H9 (cell line): ENCODE results near the gene CFAP77. TPM values are rescaled to one million over a fixed set of nuclear protein-coding genes. Genes with fewer than 3 reads are reported as not detected.

ENCODE experiments used
- DNase-seq: peaks from one replicate; pipeline ENCODE4 v3.0.0-alpha.2; 2017
- H2AFZ ChIP-seq: one replicate; pipeline ENCODE4 v1.6.1; 2013; ENCODE audit warnings: mild to moderate bottlenecking, low read length, control low read depth, moderate library complexity
- H2AK5ac ChIP-seq: 2 replicates; pipeline ENCODE4 v1.6.1; 2013; ENCODE audit warnings: low read length, control low read depth, mixed read lengths; ENCODE audit not compliant: insufficient read length
- H2BK120ac ChIP-seq: one replicate; pipeline ENCODE4 v1.6.1; 2013; ENCODE audit warnings: low read depth, mild to moderate bottlenecking, low read length, control low read depth, inconsistent platforms; ENCODE audit not compliant: poor library complexity, severe bottlenecking
- H2BK12ac ChIP-seq: 2 replicates; pipeline ENCODE4 v1.6.1; 2013; ENCODE audit warnings: low read length, control low read depth, mixed read lengths, low read depth; ENCODE audit not compliant: insufficient read length
- H2BK15ac ChIP-seq: 2 replicates; pipeline ENCODE4 v1.6.1; 2013; ENCODE audit warnings: low read depth, low read length, control low read depth
- H2BK20ac ChIP-seq: one replicate; pipeline ENCODE4 v1.6.1; 2013; ENCODE audit warnings: low read depth, mild to moderate bottlenecking, low read length, control low read depth, inconsistent platforms; ENCODE audit not compliant: poor library complexity, severe bottlenecking
- H2BK5ac ChIP-seq: 2 replicates; pipeline ENCODE4 v1.6.1; 2013; ENCODE audit warnings: low read length, control low read depth, mixed read lengths; ENCODE audit not compliant: insufficient read length
- H3K14ac ChIP-seq: 2 replicates; pipeline ENCODE4 v1.6.1; 2013; ENCODE audit warnings: low read length, control low read depth; ENCODE audit not compliant: insufficient read depth
- H3K18ac ChIP-seq: 2 replicates; pipeline ENCODE4 v1.6.1; 2013; ENCODE audit warnings: low read depth, mild to moderate bottlenecking, mixed read lengths, low read length, control low read depth; ENCODE audit not compliant: insufficient read length
- H3K23ac ChIP-seq: 2 replicates; pipeline ENCODE4 v1.6.1; 2013; ENCODE audit warnings: low read length, control low read depth, mixed read lengths, low read depth; ENCODE audit not compliant: insufficient read length
- H3K23me2 ChIP-seq: 2 replicates; pipeline ENCODE4 v1.6.1; 2013; ENCODE audit warnings: low read depth, mild to moderate bottlenecking, mixed read lengths, low read length, control low read depth; ENCODE audit not compliant: insufficient read length, poor library complexity, severe bottlenecking
- H3K27ac ChIP-seq: 2 replicates; pipeline ENCODE4 v1.5.1; 2013; ENCODE audit warnings: low read length, control low read depth, mixed read lengths, low read depth; ENCODE audit not compliant: insufficient read length
- H3K27me3 ChIP-seq: 2 replicates; pipeline ENCODE4 v1.6.1; 2013; ENCODE audit warnings: low read length, control low read depth, inconsistent platforms; ENCODE audit not compliant: insufficient read depth
- H3K4ac ChIP-seq: 2 replicates; pipeline ENCODE4 v1.6.1; 2013; ENCODE audit warnings: low read depth, mild to moderate bottlenecking, control low read depth, inconsistent platforms, low read length, moderate library complexity
- H3K4me1 ChIP-seq: 2 replicates; pipeline ENCODE4 v1.6.1; 2013; ENCODE audit warnings: low read length, control low read depth, inconsistent platforms; ENCODE audit not compliant: insufficient read depth
- H3K4me2 ChIP-seq: 2 replicates; pipeline ENCODE4 v1.6.1; 2013; ENCODE audit warnings: low read length, control low read depth, mixed read lengths; ENCODE audit not compliant: insufficient read length, insufficient read depth
- H3K56ac ChIP-seq: 2 replicates; pipeline ENCODE4 v1.6.1; 2013; ENCODE audit warnings: low read depth, mild to moderate bottlenecking, mixed read lengths, low read length, control low read depth; ENCODE audit not compliant: insufficient read length
- H3K79me1 ChIP-seq: 2 replicates; pipeline ENCODE4 v1.6.1; 2013; ENCODE audit warnings: low read depth, mild to moderate bottlenecking, moderate library complexity, low read length, control low read depth, inconsistent platforms; ENCODE audit not compliant: insufficient read depth, poor library complexity, severe bottlenecking
- H3K79me2 ChIP-seq: 2 replicates; pipeline ENCODE4 v1.6.1; 2013; ENCODE audit warnings: low read length, control low read depth, inconsistent platforms; ENCODE audit not compliant: insufficient read depth
- H3K9ac ChIP-seq: 2 replicates; pipeline ENCODE4 v1.6.1; 2013; ENCODE audit warnings: low read length, control low read depth, mixed read lengths; ENCODE audit not compliant: insufficient read length; ENCODE audit errors: extremely low read depth
- H3K9me3 ChIP-seq: one replicate; pipeline ENCODE4 v1.6.1; 2013; ENCODE audit warnings: low read depth, low read length, inconsistent platforms; ENCODE audit not compliant: control insufficient read depth
- H3T11ph ChIP-seq: one replicate; pipeline ENCODE4 v1.6.1; 2013; ENCODE audit warnings: mild to moderate bottlenecking, low read length, control low read depth, inconsistent platforms
- H4K20me1 ChIP-seq: one replicate; pipeline ENCODE4 v1.6.1; 2013; ENCODE audit not compliant: control insufficient read depth, insufficient read length, insufficient read depth
- H4K5ac ChIP-seq: 2 replicates; pipeline ENCODE4 v1.6.1; 2013; ENCODE audit warnings: low read depth, mild to moderate bottlenecking, mixed read lengths, low read length, control low read depth; ENCODE audit not compliant: insufficient read length
- H4K8ac ChIP-seq: replicated peaks from 2 replicates; pipeline ENCODE4 v1.6.1; 2013; ENCODE audit warnings: low read length, control low read depth, mixed read lengths, low read depth; ENCODE audit not compliant: insufficient read length
- H4K91ac ChIP-seq: 2 replicates; pipeline ENCODE4 v1.6.1; 2013; ENCODE audit warnings: low read depth, mild to moderate bottlenecking, moderate library complexity, mixed read lengths, low read length, control low read depth; ENCODE audit not compliant: insufficient read length
- H3K27ac Mint-ChIP-seq, 3 experiments: 2 replicates in 2 of 3; 3 replicates in 1 of 3; pipeline ENCODE4 v1.8.0; 2020 to 2021; ENCODE audit warnings: mixed read lengths in 3 of 3, mild to moderate bottlenecking in 1 of 3, moderate library complexity in 1 of 3
- H3K27me3 Mint-ChIP-seq: 2 replicates; pipeline ENCODE4 v1.8.0; 2021; ENCODE audit warnings: low read depth, mild to moderate bottlenecking, moderate library complexity, mixed read lengths
- H3K36me3 Mint-ChIP-seq, 3 experiments: 2 replicates in 2 of 3; 3 replicates in 1 of 3; pipeline ENCODE4 v1.8.0; 2020 to 2021; ENCODE audit warnings: low read depth in 3 of 3, mixed read lengths in 3 of 3; ENCODE audit not compliant: insufficient read depth in 1 of 3
- H3K4me1 Mint-ChIP-seq, 2 experiments: 2 replicates each; pipeline ENCODE4 v1.8.0; 2020; ENCODE audit warnings: mixed read lengths in 2 of 2
- H3K4me3 Mint-ChIP-seq, 2 experiments: 2 replicates in 1 of 2; 3 replicates in 1 of 2; pipeline ENCODE4 v1.8.0; 2020 to 2021; ENCODE audit warnings: mild to moderate bottlenecking in 2 of 2, mixed read lengths in 2 of 2, moderate library complexity in 1 of 2
- H3K9me3 Mint-ChIP-seq, 2 experiments: 2 replicates in 1 of 2; 3 replicates in 1 of 2; pipeline ENCODE4 v1.8.0; 2020; ENCODE audit warnings: mild to moderate bottlenecking in 2 of 2, mixed read lengths in 2 of 2, moderate library complexity in 1 of 2
- WGBS: extraction: QIAGEN DNeasy Blood & Tissue Kit; methylation state at CpG from one replicate; pipeline ENCODE4 v1.1.7; 2013; ENCODE audit warnings: missing lambda C conversion rate, low lambda C conversion rate, mixed read lengths; ENCODE audit not compliant: insufficient read length; ENCODE audit errors: extremely low coverage; 5-methylcytosine and 5-hydroxymethylcytosine counted together
- total RNA-seq: library from RNA; stranded (reverse); gene quantifications from 2 replicates; pipeline ENCODE4 v1.2.1, GENCODE V29; 2021
- TF ChIP-seq, protein P1 (sequence below): fragments of 200-600 bp; sonication (generic); conservative IDR thresholded peaks from 3 replicates; pipeline ENCODE4 v1.8.0; 2021; ENCODE audit warnings: antibody characterized with exemption, mild to moderate bottlenecking

Gene CFAP77
- total RNA-seq, 1 experiment from 2014 or later, result 0.72 TPM

- no CpG with 5 or more reads among the region's 16 CpGs for WGBS
- no peak overlapping the region for H2AK5ac ChIP-seq
- Mint-ChIP-seq H3K9me3 (no peaks in the 10 kb centered on the region), H3K27me3 (peaks cover 16% of the 10 kb centered on the region), H3K36me3 (peaks cover 8 to 60% (median 13%) of the 10 kb centered on the region in 3 experiments; a peak in 6 of 7 replicates), H3K4me1 (peaks cover 19 to 49% of the 10 kb centered on the region in 2 experiments), H3K27ac (no peak overlapping the region), H3K4me3 (no peak overlapping the region)
- no peak overlapping the region for H2BK120ac ChIP-seq
- no peak overlapping the region for H4K91ac ChIP-seq
- no peak overlapping the region for H3K4ac ChIP-seq
- no peaks in the 10 kb centered on the region for H3K9me3 ChIP-seq
- H3K56ac ChIP-seq, result no peak overlapping the region
- no peak overlapping the region for H2BK20ac ChIP-seq
- H3K14ac ChIP-seq, result no peak overlapping the region
- no peaks in the 10 kb centered on the region for H3K79me2 ChIP-seq
- no peak overlapping the region for H3T11ph ChIP-seq
- H4K8ac ChIP-seq, result no peak overlapping the region
- no peak overlapping the region for H4K5ac ChIP-seq
- no peaks in the 10 kb centered on the region for H4K20me1 ChIP-seq
- no peaks in the 10 kb centered on the region for H3K79me1 ChIP-seq
- no peak overlapping the region for H3K23ac ChIP-seq
- TF ChIP-seq, protein P1, sequence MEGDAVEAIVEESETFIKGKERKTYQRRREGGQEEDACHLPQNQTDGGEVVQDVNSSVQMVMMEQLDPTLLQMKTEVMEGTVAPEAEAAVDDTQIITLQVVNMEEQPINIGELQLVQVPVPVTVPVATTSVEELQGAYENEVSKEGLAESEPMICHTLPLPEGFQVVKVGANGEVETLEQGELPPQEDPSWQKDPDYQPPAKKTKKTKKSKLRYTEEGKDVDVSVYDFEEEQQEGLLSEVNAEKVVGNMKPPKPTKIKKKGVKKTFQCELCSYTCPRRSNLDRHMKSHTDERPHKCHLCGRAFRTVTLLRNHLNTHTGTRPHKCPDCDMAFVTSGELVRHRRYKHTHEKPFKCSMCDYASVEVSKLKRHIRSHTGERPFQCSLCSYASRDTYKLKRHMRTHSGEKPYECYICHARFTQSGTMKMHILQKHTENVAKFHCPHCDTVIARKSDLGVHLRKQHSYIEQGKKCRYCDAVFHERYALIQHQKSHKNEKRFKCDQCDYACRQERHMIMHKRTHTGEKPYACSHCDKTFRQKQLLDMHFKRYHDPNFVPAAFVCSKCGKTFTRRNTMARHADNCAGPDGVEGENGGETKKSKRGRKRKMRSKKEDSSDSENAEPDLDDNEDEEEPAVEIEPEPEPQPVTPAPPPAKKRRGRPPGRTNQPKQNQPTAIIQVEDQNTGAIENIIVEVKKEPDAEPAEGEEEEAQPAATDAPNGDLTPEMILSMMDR, result no peak
- H3K27ac ChIP-seq, result no peak overlapping the region
- peaks cover 3% of the 10 kb centered on the region; the same call in 1 of the 2 replicates for H3K27me3 ChIP-seq
- H2BK15ac ChIP-seq, result no peak overlapping the region
- no peak overlapping the region for H2AFZ ChIP-seq
- no peak overlapping the region for H3K18ac ChIP-seq
- H3K23me2 ChIP-seq, result peaks cover 2% of the 10 kb centered on the region
- no peak overlapping the region for H2BK5ac ChIP-seq
- no peaks in the 10 kb centered on the region for H3K4me1 ChIP-seq
- no peak overlapping the region for H3K4me2 ChIP-seq
- H2BK12ac ChIP-seq, result no peak overlapping the region
- H3K9ac ChIP-seq, result no peak overlapping the region
- no peak for DNase-seq
Measured at GRCh38 chr9:132597073-132597775, 187.2 kb downstream of the CFAP77 start.
